Stimulated activated CD4-positive, alpha-beta T cell treated with anti-CD3 and anti-CD28 coated beads, Interleukin-12 subunit alpha, Interleukin-12 subunit beta, amount 100 ng/mL, for 48 hours (primary cell): ENCODE results near the gene ENTHD1.
"Not testable (repeated sequence)": the region's sequence is repeated elsewhere in the genome, so short reads cannot be mapped to it uniquely, and the experiment has no call there.

Experiments
- DNase-seq, 3 donors: peaks; one replicate each; pipeline ENCODE4 v3.0.0-alpha.2; 2020; ENCODE audit warnings: low read depth in 2 of 3, low spot score in 1 of 3

ENTHD1 gene

DNA sequence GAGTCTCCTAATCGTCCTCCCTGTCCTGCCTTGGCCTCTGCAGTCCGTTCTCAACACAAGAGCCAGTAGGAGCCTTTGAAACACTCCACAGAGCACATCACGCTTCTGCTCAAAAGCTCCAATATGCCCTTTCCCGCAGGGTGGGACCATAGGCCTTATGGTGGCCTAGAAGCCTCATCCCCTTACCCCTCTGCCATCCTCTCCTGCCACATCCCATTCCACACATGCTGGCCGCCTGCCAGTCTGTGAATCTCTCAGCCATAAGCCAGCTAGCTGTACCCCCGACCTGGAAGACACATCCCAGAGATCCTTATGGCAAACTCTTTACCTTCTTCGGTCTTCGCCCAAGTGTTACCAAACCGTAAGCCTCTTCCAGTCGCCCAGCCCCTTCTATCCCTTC, 157.8 kb downstream of the ENTHD1 start:
- DNase-seq = no peak

DNA sequence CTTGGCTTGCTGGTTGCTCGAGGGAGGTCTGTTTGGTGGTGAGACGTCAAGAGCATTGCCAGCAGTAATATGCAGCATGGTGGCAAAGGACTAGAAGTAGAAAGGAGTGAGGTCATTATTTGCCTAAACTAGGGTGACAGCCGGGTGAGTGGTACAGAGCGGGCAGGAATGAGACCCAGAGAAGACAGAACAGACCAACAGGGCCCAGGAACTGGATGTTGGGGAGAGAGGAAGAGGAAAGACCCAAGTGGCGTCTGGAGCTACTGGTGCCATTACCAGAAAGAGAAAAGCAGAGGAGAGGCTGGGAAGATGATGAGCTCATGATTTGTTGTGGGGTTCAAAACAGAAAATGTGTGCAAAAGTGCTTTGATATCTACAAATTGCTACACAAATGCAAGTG, 158.7 kb downstream of the ENTHD1 start:
- DNase-seq = no peak

DNA sequence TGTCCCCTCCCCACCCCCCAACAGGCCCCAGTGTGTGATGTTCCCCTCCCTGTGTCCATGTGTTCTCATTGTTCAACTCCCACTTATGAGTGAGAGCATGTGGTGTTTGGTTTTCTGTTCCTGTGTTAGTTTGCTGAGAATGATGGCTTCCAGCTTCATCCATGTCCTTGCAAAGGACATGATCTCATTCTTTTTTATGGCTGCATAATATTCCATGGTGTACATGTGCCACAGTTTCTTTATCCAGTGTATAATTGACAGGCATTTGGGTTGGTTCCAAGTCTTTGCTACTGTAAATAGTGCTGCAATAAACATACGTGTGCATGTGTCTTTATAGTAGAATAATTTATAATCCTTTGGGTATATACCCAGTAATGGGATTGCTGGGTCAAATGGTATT, 159.5 kb downstream of the ENTHD1 start:
- DNase-seq = not testable (repeated sequence)

DNA sequence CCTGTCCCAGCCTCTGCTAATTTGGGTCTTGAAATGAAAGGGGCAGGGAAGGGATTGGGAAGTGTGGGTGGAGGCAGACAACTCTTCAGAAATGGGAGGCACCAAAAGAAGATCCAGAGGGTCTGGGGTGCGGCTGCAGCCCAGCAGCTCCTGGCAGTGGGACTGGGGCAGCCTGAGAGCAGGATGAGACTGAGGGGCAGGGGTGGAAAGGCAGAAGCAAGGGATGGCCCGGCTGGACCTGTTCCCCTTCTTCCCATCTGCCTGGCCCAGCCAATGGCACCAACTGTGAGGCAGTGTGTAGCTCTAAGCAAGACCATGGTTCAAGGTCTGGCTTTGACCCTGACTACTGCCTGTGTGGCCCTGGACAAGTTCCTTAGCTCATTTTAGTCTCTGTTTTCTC, 160.4 kb downstream of the ENTHD1 start:
- DNase-seq = no peak

DNA sequence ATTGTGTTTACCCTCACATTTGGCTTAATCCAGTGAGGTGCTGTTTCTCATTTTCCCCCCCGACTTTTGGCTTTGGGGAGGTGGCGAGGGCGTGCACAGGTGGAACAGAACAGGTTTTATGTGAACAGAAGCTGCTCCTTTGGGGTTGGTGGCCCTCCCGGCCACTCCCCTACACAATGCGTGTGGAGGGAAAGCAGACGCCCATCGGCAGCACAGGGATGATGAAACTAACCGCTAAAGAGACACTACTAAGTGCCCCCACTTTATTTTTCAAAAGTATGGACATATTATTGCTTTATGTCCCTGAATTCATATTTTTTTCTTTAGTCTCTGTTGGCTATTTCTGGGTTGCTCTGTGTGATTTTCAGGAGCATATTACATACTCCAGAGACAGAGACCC, 160.9 kb downstream of the ENTHD1 start:
- DNase-seq = no peak

DNA sequence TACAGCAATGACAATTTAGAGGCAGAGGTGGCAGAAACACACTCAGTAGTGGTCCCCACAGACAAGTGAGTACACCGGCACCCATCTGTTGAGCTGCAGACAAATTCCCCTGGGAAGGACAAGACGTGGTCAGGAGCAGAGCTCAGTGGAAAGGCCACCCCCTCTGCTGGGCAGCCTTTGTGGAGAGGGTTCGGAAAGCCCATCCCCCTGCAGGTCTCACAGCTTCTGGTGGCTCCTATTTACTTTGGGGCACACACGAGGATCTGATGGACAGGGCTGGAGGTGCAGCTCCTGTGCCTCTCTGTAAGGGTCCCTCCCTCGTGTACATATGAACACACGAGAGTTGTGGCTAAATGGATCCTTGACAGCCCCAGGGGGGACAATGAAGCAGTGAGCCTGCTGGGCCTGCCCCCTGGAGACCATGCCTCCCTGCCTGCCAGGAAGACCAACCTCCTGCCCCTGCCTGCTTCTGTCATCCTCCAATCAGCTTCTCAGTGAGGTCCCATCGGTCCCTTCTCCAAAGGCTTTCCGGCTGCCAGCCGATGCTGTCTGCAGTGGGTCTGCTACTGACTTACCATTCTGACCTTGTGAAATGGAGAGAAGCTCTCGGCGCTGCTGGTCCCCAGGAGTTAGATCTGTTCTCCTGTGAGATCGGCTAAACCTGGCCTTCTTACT, 161.5 kb downstream of the ENTHD1 start:
- DNase-seq = no peak

DNA sequence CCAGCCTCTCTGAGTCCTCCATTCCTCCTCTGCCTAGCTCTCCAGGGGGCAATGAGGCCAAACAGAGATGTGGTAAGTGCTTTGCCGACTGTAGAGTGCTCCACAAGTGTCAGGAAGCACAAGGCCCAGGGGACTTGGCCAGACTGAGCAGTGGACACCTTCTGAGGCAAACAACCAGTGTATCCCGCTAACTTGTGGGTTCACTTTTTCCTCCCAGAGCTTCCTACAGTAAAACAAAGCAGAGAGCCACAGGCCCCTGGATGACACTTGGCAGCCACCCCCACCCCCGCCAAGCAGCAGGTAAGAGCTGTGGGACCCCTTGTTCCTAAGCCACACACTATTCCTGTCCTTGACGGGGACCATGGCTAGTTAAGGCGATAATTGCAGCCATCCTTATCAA, 162.1 kb downstream of the ENTHD1 start:
- no peak for DNase-seq

DNA sequence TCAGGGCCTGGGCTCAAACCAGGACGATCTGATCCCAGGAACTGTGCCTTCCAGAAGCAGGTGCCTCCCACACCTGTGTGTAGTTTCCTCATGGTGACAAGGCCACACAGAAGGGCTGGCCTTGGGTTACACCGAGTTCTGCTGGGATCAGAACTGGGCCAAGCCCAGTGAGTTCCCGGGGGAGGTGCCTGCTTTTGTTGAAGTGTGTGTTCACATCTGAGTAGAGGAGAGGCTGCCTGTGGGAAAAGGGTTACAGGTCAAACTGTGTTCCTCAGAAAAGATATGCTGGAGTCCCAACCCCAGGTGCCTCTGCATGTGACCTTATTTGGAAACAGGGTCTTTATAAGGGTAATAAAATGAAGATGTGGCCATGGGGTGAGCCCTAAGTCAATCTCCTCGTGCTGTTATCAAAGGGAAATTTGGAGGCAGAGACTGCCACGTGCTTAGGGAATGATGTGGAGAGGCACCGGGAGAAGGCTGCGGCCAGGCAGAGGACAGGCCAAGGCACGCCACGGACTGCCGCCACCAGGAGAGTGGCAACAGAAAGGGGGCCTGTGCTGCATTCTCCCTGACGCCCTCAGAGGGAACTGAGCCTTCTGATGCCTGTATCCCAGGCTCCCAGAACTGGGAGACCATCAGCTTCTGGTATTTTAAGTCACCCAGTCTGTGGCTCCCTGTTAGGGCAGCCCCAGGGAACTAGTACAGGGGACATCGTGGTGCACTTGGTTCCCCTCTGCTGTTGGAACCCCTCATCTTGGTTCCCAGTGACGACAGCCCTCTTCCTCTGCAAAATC, 164.2 kb downstream of the ENTHD1 start:
- no peak for DNase-seq

GRCh38 chr22:39728236-39728860, 165.2 kb downstream of the ENTHD1 start:
- DNase-seq = no peak

GRCh38 chr22:39727541-39727940, 166.0 kb downstream of the ENTHD1 start:
- no peak for DNase-seq

DNA sequence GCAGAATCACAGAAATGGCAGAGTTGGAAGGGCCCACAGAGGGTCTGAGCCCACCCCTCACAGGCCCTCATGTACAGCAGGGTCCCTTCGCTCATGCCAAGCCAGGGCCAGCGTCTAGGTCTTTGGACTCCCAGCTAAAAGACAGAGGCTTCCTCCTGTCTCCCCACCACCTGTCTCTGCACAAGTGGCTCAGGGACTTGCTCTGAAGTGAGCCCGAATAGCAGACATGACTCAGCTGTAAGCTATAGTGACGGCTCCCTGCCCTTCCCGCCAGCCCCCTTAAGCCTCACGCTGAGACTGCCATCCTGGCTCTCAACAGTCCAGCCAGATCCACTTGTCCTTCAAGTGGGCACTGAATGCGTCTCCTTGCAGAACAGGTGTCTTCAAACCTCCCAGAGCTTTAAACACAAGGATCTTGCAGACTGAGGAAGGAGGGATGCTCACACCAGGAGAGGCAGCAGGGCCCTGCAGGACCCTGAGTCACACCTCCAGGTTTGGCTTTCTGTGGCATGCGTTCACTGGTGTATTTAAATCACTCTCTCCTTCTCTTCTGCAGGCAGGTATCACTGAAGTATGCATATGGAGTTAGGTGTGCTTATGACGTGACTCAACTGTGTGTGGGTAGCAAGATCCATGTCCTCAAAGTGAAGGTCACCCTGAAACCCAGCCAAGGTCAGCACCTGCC, 168.1 kb downstream of the ENTHD1 start:
- DNase-seq = no peak

DNA sequence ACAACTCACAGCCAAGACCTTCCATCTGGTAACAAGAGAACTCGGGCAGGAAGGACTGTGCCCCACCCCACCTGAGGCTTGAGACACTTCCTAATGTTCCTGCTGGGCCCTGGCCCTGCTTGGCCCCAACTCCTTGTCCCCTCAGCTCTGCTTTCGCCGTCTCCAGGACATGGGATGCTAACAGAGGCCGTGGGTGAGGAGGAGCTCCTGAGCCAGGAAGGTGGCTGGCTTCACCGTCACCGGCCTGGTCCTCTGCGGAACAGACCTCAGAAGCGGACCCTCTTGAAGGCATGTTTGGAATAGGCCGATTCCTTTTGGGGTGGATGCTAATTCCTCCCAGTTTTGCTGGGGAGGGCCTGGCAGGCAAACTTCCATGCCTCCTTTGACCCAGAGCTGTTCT, 168.7 kb downstream of the ENTHD1 start:
- no peak for DNase-seq

DNA sequence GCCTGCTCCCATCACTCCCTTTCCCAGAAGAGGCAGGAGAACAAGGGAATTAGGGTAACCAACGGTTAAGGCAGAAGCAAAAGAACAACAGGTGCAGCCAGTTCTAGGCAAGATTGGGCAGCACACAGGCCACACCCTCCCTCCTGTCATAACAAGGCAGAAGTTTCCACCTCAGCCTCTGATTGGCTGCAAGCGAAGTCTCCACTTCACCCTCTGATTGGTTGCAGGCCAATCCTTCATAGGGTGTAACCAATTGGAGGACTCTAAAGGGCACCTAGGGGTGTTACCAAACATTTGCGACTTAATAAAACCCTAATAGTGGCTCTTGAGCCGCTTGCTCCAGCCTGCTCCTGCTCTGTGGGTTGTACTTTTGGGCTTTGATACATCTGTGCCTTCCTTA, 169.2 kb downstream of the ENTHD1 start:
- no peak for DNase-seq

DNA sequence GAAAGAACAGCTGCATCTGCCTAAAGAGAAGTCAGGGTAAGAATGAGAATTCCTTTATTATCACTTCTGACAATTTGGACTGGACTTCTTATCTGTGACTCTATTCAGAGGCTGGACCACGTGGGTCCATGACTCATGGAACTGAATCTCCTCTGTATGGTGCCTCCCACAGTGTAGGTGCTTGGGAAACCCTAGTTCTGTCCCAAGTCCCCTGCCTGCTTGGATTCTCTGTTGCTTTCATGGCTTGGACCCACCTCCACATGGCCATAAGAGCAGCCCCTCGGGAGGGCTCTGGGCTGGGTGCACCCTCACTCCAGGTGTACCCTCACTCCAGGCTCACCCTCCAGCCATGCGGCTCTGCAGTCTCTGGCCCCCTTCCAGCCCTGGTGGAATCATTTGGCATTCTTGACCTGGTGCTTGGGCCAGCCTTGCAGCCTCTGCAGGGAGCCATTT, 169.6 kb downstream of the ENTHD1 start:
- DNase-seq = no peak

DNA sequence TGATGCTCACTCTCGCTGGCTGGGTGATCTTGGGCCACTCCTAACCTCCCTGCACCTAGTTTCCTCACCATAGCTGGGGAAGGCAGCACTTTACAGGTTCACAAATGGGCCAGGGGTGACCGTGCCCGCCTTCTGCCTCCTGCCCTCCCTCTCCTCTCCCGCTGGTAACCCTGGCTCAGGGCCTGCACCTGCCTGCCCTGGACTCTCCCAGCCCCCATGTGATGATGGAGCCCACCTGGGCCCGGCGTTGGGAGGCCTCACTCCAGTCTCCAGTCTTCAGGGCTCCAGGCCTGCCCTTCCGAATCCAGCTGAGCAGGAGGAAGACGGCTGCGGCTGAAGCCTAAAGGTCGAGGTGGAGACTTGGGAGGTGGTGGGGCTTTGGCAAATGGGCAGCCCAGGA, 170.1 kb downstream of the ENTHD1 start:
- no peak for DNase-seq

GRCh38 chr22:39722501-39722900, 171.1 kb downstream of the ENTHD1 start:
- DNase-seq = no peak

DNA sequence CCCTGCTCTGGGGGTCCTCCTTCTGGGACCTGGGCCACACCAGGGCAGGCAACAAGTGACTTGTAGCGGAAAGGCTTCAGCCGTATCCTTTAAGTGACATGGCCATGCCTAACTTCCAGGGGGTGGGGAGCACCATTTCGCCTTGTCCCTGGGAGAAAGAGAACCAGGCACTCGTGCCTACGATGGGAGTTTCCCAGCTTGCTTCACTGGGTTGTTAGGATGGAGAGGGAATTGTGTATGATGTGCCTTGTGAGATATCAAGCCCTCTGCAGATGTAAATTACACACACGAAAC, 171.6 kb downstream of the ENTHD1 start:
- no peak for DNase-seq

- DNase-seq = no peak
Observed at GRCh38 chr22:39721206-39722031, 172.1 kb downstream of the ENTHD1 start.

GRCh38 chr22:39719559-39720450, 173.8 kb downstream of the ENTHD1 start:
- no peak for DNase-seq

GRCh38 chr22:39718921-39719475, 174.6 kb downstream of the ENTHD1 start:
- DNase-seq = no peak
